ENCODE data around the gene ZNF668. TPM values are rescaled to one million over a fixed set of nuclear protein-coding genes. Genes with fewer than 3 reads are reported as not detected.

The ZNF668 gene
- total and polyA plus RNA-seq, 2 experiments from 2014 or later: 6.2 to 13.1 TPM

- peaks cover 21% of the 10 kb centered on the region for H3K79me2 ChIP-seq (replicated peaks; ENCODE audit: insufficient read depth)
- no peaks in the 10 kb centered on the region for H3K27me3 ChIP-seq (ENCODE audit: insufficient read depth)
- ATAC-seq: no peak
- H3K27me3 Mint-ChIP-seq (ENCODE audit: insufficient read depth, low read depth, poor library complexity): peaks cover 14% of the 10 kb centered on the region
- peaks cover 10% of the 10 kb centered on the region for H4K20me1 ChIP-seq (replicated peaks; ENCODE audit: insufficient read depth)
- H3K4me3 ChIP-seq: no peak overlapping the region
- no peak overlapping the region for H3K27ac ChIP-seq (ENCODE audit: low read depth)
- H3K4me1 ChIP-seq (ENCODE audit: insufficient read depth): peaks cover 7% of the 10 kb centered on the region
- H3K4me3 Mint-ChIP-seq: no peak overlapping the region
- H3K36me3 ChIP-seq (ENCODE audit: insufficient read depth): peaks cover 32% of the 10 kb centered on the region
- no peak overlapping the region for H2AFZ ChIP-seq
- H3F3A ChIP-seq (replicated peaks; ENCODE audit: low read depth): peaks cover 11% of the 10 kb centered on the region; the same call in 1 of the 2 replicates
- peaks cover 60% of the 10 kb centered on the region for H3K36me3 Mint-ChIP-seq (ENCODE audit: low read depth)
- H3K4me1 Mint-ChIP-seq: peaks cover 8% of the 10 kb centered on the region
- DNase-seq (ENCODE audit: low spot score): no peak
- H3K9me2 ChIP-seq (ENCODE audit: insufficient read depth): no peaks in the 10 kb centered on the region
- H3K9me3 Mint-ChIP-seq: peaks cover 2% of the 10 kb centered on the region; the same call in 1 of the 3 replicates
- TF ChIP-seq CTCF (conservative IDR thresholded peaks at IDR 0.05; ENCODE audit: low read depth in 2 of 2) (no peak), EZH2 (IDR thresholded peaks at IDR 0.05; ENCODE audit: low read depth, unreplicated experiment) (no peak), EZH2phosphoT487 (IDR thresholded peaks at IDR 0.05; ENCODE audit: unreplicated experiment) (no peak), ZNF114 (CRISPR knock-in tag; IDR thresholded peaks at IDR 0.05) (no peak), REST (IDR thresholded peaks at IDR 0.05; ENCODE audit: unreplicated experiment) (no peak), ZNF462 (CRISPR knock-in tag; IDR thresholded peaks at IDR 0.05) (no peak), ZNF331 (CRISPR knock-in tag; IDR thresholded peaks at IDR 0.05; ENCODE audit: low read depth) (no peak), JUNB (IDR thresholded peaks at IDR 0.05; ENCODE audit: unreplicated experiment) (no peak)
- no peak overlapping the region for H3K4me2 ChIP-seq
- H3K27ac Mint-ChIP-seq: no peak overlapping the region
Observed at GRCh38 chr16:31120129-31120528, 46.1 kb upstream of the ZNF668 start.
